Activated CD4-positive, CD25-positive, alpha-beta regulatory T cell treated with anti-CD3 and anti-CD28 coated beads, Interleukin-2, amount 50 U/mL, for 24 hours (primary cell): Measurements from ENCODE around the gene SIX3.

ENCODE experiments used
- ATAC-seq, 2 donors: fragments of 150-1000 bp; cut with Tn5 transposase; one replicate each; pipeline ENCODE4 v1.10.0; 2021; ENCODE audit warnings: mild to moderate bottlenecking in 1 of 2, moderate library complexity in 1 of 2

Gene SIX3

DNA sequence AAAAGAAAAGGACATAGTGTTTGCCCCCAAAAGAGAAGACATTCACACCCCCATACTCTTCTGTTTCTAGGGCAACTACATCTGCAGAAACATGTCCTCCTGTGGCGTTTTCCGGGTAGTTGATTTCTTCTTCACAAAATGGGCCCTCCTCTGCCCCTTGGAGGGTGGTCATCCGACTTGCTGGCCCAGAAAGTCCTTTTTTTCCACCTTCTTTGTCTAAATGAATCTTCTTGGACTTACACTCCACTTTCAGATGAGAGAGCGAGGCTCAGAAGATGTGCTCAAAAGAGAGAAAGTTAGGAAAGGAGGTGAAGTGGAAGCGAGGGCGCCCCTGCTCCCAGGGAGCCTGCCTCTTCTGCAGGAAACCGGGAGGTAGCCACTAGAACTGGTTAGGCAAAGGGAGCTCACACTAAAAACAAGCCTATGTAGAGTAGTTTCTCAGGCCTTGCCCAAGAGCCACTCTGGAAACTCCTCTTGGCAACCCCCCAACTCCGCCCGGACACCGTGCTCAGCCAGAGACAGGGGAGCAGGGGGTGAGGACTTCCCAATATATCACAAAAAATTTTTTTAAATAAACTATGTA is 10.2 kb upstream of the SIX3 start:
- no peak for ATAC-seq

GRCh38 chr2:44932079-44932478 is 9.4 kb upstream of the SIX3 start:
- ATAC-seq: no peak

- no peak for ATAC-seq
Observed at GRCh38 chr2:44932564-44933392, 8.7 kb upstream of the SIX3 start.

DNA sequence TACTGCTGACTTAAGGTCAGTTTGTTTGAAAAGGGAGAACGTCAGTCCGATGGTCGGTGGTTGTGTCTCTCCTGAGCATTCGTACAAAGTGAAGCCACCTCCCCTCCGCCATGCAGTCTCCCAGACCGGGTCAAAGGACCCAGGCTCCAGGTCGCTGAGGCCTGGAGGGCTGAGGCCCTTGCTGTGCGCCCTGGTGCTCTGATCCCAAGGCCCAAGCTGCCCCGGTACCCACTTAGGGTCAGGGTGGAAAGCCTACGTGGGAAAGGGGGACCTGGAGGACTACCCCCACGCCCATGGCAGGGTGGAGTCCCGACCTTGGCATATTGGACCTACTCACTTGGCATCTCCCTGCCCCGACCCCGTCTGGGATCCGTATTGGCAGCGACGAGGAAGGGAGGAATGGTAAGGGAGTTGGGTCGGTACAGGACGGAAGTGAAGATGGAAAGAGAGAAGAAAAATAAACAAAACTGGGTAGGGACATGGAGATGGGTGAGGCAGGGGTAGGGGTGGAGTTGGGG is 8.0 kb upstream of the SIX3 start:
- no peak for ATAC-seq

- ATAC-seq: no peak
Observed at GRCh38 chr2:44934038-44934982, 7.2 kb upstream of the SIX3 start.

GRCh38 chr2:44934983-44935728 is 6.3 kb upstream of the SIX3 start:
- no peak for ATAC-seq

DNA sequence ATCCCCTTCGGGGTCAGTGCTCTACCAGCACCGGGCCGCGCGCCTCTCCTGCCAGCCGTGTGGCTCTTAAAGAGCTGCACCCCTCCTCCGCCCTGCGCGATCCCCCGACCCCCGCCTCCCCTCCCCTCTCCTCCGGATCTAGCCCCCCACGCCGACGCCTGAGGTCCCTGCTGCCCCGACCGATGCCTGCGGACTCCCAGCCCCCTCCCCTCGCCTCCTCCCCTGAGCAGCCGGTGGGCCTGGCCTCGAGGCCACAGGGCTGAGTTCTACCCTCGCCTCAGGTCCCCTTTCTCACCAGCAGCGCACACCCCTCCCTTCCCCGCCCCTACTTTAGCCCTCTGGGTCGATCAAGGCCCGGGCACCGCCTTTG is 5.8 kb upstream of the SIX3 start:
- ATAC-seq: no peak

- ATAC-seq: no peak
Observed at GRCh38 chr2:44936275-44936674, 5.2 kb upstream of the SIX3 start.

- no peak for ATAC-seq
Observed at GRCh38 chr2:44936715-44937687, 4.5 kb upstream of the SIX3 start.

GRCh38 chr2:44937688-44938240 is 3.7 kb upstream of the SIX3 start:
- no peak for ATAC-seq

DNA sequence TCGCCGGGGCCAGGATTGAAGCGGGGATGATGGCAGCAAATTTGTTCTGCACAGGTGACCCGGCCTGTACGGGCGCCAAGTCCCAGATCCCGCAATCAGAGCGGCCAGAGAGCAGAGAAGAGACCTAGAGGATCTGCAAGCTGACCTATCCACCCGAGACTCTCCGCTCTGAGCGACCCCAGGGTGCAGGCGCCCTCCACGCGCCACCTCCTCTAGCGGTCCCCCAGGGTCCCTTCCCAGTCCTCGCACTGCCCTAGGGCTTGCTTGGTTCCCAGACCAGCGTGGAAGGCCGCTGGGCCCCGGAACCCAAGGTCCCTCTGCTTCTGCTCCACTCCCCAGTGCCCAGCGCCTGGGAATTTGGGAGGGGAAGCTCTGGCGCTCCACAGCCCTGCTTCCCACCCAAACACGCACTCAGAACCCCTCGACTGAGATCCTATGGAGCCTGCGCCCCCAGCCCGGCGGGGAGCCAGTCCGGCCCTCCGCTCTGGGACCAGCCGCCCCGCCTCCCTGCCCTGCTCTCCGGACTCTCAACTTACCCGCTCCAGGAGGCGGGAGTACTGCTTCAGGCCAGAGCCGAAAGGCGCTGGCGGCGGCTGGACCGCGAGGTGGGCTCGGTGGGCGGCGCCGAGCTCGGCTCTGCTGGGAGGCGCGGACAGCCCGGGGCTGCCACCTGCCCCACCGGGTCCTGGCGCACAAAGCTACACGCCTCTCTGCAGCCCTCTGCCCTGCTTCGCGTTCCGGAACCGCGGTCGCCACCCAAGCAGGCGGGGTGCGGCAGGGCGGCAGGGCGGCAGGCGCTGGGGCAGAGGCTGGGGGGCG is 3.0 kb upstream of the SIX3 start:
- no peak for ATAC-seq

DNA sequence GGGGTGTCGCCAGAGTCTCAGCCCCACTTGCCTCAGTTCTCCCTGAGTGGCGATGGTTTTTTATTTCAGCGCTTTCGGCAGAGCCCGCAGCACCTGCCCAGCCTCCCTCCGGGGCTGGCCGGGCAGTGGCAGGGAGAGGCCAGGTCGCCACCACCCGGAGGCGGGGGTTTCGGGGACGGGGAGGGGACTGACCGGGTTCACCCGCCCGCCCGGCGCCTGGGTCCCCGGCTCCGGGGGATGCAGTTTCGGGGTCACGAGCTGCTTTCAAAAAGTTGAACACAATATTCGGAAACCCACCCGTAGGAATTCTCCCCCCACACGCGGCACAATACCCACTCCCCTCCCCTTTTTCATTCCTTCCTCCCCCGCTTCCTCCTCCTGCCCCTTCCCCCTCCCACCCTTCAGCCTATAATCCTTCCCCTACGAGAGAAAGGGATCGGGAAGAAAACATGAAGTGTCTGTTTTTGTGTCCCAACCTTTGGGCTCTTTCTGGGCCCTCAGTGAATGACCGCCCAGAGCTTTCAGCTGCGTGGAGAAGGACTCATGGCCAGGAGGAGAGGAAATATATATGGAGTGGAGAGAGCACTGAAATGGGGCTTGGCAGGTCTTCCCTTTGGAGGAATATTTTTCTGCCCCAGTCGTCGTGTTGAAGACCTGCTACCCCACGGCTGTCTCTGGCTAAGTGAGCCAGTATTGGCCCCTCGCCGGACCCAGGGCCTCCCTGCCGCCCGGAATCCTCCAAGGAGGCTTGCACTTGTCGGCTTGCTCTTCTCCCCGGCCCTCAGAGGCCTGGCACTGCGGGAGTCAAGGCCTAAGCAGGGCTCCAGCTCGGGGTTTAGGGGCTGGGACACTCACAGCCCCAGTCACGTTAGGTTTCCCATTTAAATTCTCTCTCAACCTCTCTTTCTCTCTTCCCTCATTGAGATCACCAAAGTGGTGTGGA is 2.1 kb upstream of the SIX3 start:
- no peak for ATAC-seq

- ATAC-seq: no peak
Observed at GRCh38 chr2:44940049-44940494, 1.4 kb upstream of the SIX3 start.

DNA sequence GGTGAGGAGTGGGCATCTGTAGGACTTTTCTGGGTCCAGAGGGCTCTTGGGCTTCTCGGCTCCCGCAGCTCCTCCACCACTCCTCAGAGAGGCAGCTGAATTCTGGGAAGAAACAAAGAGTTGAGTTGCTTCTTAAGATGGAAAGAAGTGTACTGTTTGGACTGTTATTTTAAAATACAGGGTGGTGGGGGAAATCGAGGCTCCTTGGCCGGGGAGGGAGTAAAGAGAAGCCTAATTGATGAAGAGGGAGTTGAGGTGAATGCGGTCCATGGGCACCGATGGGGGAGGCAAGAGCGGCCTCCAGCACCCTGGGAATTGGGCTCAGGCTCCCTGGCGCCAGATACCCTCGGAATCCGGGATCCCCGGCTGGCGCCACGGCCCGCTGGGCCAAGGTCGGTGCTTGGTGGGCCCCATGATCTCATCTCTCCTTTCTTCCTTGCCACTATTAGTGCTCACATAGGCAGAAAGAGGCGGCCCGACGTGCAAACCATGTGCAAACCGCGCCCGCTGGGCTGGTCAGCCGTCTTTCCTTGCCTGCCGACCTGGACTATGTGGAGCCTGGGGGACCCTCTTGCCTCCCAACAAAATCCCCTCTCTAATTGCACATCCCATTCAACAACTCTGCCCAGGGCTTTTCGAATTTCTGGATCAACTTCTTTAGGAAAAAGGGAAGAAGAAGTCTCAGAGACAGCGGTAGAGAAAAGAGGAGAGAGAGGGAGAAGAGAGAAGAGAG is 604 bp upstream of the SIX3 start:
- no peak for ATAC-seq

DNA sequence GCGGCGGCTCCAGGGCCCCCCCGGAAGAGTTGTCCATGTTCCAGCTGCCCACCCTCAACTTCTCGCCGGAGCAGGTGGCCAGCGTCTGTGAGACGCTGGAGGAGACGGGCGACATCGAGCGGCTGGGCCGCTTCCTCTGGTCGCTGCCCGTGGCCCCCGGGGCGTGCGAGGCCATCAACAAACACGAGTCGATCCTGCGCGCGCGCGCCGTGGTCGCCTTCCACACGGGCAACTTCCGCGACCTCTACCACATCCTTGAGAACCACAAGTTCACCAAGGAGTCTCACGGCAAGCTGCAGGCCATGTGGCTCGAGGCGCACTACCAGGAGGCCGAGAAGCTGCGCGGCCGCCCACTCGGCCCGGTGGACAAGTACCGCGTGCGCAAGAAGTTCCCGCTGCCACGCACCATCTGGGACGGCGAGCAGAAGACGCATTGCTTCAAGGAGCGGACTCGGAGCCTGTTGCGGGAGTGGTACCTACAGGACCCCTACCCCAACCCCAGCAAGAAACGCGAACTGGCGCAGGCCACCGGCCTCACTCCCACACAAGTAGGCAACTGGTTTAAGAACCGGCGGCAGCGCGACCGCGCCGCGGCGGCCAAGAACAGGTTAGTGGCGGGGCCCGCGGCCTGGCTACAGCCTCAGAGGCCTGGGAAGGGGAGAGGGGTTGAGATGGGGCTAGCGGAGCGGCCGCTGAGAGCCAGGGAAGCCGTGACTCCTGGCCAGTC is 965 bp downstream of the SIX3 start:
- no peak for ATAC-seq

DNA sequence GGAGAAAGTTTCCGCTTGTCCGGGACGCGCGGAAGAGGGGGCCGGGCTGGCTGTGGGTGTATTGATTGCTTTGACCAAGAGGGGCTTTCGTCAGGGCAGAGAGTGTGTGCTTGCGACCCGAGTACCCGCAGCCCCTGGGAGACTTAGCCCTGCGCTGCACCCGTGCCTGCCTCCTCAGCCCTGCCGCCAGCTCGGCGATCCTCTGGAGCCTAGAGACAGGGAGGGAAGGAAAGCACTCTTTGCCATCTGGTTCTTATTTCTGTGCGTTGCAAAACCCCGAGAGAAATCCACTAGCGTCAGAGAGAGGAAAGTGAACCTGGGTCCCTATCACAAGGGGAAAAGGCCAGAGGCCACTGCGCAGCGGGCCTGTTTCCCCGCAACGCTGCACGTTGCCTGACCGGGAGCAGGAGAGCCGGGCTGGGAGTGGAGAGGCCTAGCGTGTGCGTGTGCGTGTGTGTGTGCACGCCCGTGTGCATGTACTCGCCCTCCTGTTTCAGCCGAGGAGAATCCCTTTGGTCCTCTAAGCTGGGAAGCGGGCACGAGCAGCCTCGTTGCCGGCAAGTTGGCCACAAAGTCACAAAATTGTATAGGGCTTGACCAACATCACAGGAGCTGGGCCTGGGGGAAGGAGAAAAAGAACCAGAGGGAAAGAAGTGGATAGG is 1.7 kb downstream of the SIX3 start:
- ATAC-seq: no peak

GRCh38 chr2:44943693-44944101 is 2.2 kb downstream of the SIX3 start:
- ATAC-seq: no peak
